K562 (cell line): ENCODE measurements around the gene TMEM114. TPM values are rescaled to one million over a fixed set of nuclear protein-coding genes. Genes with fewer than 3 reads are reported as not detected.

Experiments
- BACH1 ChIP-seq: fragments of 200-800 bp; sonication (Bioruptor generic); IDR thresholded peaks from 2 replicates; pipeline ENCODE4 v1.6.1; 2016; ENCODE audit warnings: missing genetic modification characterization, missing compliant biosample characterization
- EP400 ChIP-seq: fragments of 450-650 bp; IDR thresholded peaks from 2 replicates; pipeline ENCODE4 v1.6.1; 2017; ENCODE audit warnings: antibody characterized with exemption, mild to moderate bottlenecking, moderate library complexity
- ID3 ChIP-seq, 2 experiments: fragments of 250-450 bp in 1 of 2; fragments of 450-650 bp in 1 of 2; sonication (Bioruptor Pico) in 1 of 2; IDR thresholded peaks; 2 replicates each; pipeline versions ENCODE4 v1.6.1 to v1.8.0; 2016 to 2021; ENCODE audit warnings: mild to moderate bottlenecking in 2 of 2, moderate library complexity in 2 of 2, missing compliant biosample characterization in 1 of 2, missing genetic modification characterization in 1 of 2
- MGA ChIP-seq: fragments of 450-650 bp; IDR thresholded peaks from 2 replicates; pipeline ENCODE4 v1.6.1; 2016; ENCODE audit warnings: mild to moderate bottlenecking, moderate library complexity
- PKNOX1 ChIP-seq: fragments of 450-650 bp; IDR thresholded peaks from 2 replicates; pipeline ENCODE4 v1.6.1; 2016
- SIRT6 ChIP-seq: IDR thresholded peaks from one replicate; pipeline ENCODE4 v1.6.1; 2012; ENCODE audit warnings: low read depth, mild to moderate bottlenecking, control low read depth, inconsistent platforms, low read length, moderate library complexity
- SMARCC2 ChIP-seq: fragments of 450-650 bp; IDR thresholded peaks from 2 replicates; pipeline ENCODE4 v1.6.1; 2017; ENCODE audit warnings: antibody characterized with exemption, moderate library complexity, mild to moderate bottlenecking, low read depth
- polyA plus RNA-seq, 8 experiments: library from polyadenylated mRNA; depleted of rRNA in 4 of 8; stranded (reverse) in 5 of 8; unstranded in 3 of 8; fragments of >200 nt; fragmentation: Nextera tagmentation in 2 of 8; fragmentation: Illumina TruSeq in 1 of 8; extraction: Ambion mirVana in 2 of 8; extraction: Trizol in 1 of 8; gene quantifications; 2 replicates each; pipeline versions ENCODE4 v1.2.1 to v1.2.3, GENCODE V29; 2011 to 2014; ENCODE audit warnings: inconsistent platforms in 1 of 8, missing spikeins in 1 of 8
- total RNA-seq, 7 experiments: library from RNA; depleted of rRNA in 6 of 7; stranded (reverse); fragments of >200 nt in 6 of 7; fragmentation: Illumina TruSeq in 2 of 7; extraction: Trizol in 2 of 7; gene quantifications; 2 replicates each; pipeline versions ENCODE4 v1.2.1 to v1.2.3, GENCODE V29; 2011 to 2021; ENCODE audit warnings: low replicate concordance in 1 of 7

The TMEM114 gene
- total and polyA plus RNA-seq, 9 of the 15 experiments (the other 6 are each of a cell fraction or from before 2014, with no cell fraction given): not detected

GRCh38 chr16:8614435-8615029 is 24.2 kb upstream of the TMEM114 start (continued):
- TF ChIP-seq ID3 (CRISPR knock-in tag; IDR thresholded peaks at IDR 0.05): no peak
- no peak for TF ChIP-seq ID3 (tag; IDR thresholded peaks at IDR 0.05)
- TF ChIP-seq EP400: no peak
- no peak for TF ChIP-seq PKNOX1
- TF ChIP-seq BACH1: no peak
- TF ChIP-seq MGA: peak; percentile 93
- no peak for TF ChIP-seq SMARCC2
- TF ChIP-seq SIRT6: no peak
